ENCODE results near the gene CLEC14A.

CLEC14A gene

DNA sequence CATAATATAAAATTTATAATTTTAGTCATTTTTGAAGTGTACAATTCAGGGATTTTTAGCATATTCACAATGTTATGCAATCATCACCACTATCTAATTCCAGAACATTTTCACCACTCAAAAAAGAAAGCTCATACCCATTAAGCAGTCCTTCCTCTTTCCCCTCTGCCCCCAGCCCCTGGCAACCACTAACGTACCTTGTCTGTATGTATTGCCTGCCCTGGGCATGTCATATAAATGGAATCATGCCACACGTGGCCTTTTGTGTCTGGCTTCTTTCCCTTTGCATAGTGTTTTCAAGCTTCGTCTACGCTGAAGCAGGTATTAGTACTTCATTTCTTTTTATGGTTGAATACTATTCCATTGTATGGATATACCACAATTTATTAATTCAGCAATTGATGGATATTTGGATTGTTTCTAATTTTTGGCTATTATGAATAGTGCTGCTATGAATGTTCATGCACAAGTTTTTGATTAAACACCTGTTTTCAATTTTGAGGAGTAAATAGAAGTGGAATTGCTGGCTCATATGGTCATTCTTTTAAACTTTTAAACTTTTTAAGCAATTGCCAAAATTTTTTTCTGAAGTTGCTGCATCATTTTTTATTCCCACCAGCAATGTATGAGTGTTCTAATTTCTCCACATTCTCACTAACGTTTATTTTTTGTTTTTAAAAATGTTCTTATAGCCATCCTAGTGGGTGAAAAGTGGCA lies 49.8 kb downstream of the CLEC14A start:
- no peak for DNase-seq (ENCODE audit: low spot score)

DNA sequence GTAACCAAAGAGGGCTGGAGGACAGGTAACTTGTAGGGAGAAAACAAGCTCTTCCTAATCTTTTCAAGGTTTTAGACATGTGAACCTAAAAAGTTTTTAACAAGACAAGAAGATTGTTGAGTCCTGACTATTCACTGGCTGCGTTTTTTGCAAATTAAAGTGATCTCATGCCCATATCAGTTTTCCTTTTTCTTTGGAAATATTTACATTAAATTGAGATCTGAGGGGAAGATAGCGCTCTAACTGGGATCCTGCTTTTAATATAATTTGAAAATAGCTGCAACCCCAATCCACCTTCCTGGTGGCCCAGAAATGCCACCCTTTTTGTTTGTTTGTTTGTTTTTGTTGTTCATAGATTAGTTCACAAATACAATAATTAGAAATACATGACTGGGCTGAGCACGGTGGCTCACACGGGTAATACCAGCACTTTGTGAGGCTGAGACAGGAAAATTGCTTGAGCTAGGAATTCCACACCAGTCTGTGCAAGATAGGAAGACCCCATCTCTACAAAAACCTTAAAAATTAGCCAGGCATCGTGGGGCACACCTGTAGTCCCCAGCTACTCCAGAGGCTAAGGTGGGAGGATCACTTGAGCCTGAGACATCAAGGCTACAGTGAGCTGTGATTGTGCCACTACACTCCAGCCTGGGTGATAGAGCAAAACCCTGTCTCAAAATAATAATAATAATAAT lies 50.6 kb downstream of the CLEC14A start:
- no peak for DNase-seq (ENCODE audit: low spot score)

DNA sequence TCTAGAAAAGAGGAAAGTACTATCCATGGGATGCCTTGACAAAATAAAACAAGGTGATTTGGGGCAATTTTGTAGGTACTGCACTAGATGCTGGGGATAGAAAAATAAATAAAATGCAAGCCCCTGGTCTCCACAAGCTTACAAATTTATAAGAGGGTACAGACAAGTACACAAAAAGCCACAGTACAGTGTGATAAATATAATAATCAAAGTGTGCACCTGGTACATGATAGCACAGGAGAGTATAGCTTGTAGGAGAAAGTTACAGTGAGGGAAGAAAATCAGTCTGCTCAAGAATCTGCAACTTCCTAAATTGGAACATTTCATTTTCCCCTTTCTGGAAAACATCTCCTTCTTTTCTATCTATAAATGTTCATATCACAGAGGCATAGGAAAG lies 51.2 kb downstream of the CLEC14A start:
- no peak for DNase-seq (ENCODE audit: low spot score)
